CD14-positive monocyte (primary cell): ENCODE data around the gene CGN. TPM values are rescaled to one million over a fixed set of nuclear protein-coding genes. Genes with fewer than 3 reads are reported as not detected.

ENCODE experiments used
- DNase-seq, 3 donors: peaks; one replicate each; pipeline ENCODE4 v3.0.0-alpha.2; 2011 to 2022
- H2AFZ ChIP-seq: 2 replicates; pipeline ENCODE4 v1.6.0; 2012; ENCODE audit warnings: mild to moderate bottlenecking, low read depth, low read length, inconsistent platforms; ENCODE audit not compliant: insufficient read depth, poor library complexity, severe bottlenecking
- H3K27ac ChIP-seq, 2 donors: 1 replicate in 1 of 2; 2 replicates in 1 of 2; pipeline ENCODE4 v1.5.1; 2012 to 2013; ENCODE audit warnings: low read length in 2 of 2, control low read depth in 1 of 2, inconsistent platforms in 1 of 2, low read depth in 1 of 2, mild to moderate bottlenecking in 1 of 2
- H3K27me3 ChIP-seq, 2 donors: one replicate each; pipeline versions ENCODE4 v1.6.0 to v1.6.1; 2011 to 2013; ENCODE audit warnings: low read length in 2 of 2; ENCODE audit not compliant: control insufficient read depth in 2 of 2, insufficient read depth in 2 of 2
- H3K36me3 ChIP-seq, 2 donors: replicated peaks in 1 of 2; 1 replicate in 1 of 2; 2 replicates in 1 of 2; pipeline versions ENCODE4 v1.5.1 to v1.6.1; 2012 to 2013; ENCODE audit warnings: low read length in 2 of 2, control low read depth in 1 of 2, inconsistent platforms in 1 of 2, mild to moderate bottlenecking in 1 of 2; ENCODE audit not compliant: insufficient read depth in 2 of 2, control insufficient read depth in 1 of 2
- H3K4me1 ChIP-seq, 2 donors: 1 replicate in 1 of 2; 2 replicates in 1 of 2; pipeline versions ENCODE4 v1.5.1 to v1.6.1; 2012 to 2013; ENCODE audit warnings: low read length in 2 of 2, control low read depth in 1 of 2, inconsistent platforms in 1 of 2, mild to moderate bottlenecking in 1 of 2, moderate library complexity in 1 of 2; ENCODE audit not compliant: insufficient read depth in 2 of 2, control insufficient read depth in 1 of 2
- H3K4me2 ChIP-seq: replicated peaks from 2 replicates; pipeline ENCODE3; 2012; ENCODE audit warnings: low read length, moderate library complexity, mild to moderate bottlenecking; ENCODE audit not compliant: poor library complexity, severe bottlenecking; ENCODE audit errors: extremely low read depth
- H3K4me3 ChIP-seq, 3 experiments: fragments of 200-600 bp in 1 of 3; sonication (generic) in 1 of 3; replicated peaks in 1 of 3; 1 replicate in 2 of 3; 2 replicates in 1 of 3; pipeline ENCODE4 v1.5.1; 2011 to 2013; ENCODE audit warnings: low read length in 3 of 3, mild to moderate bottlenecking in 3 of 3, control low read depth in 2 of 3, low read depth in 2 of 3, inconsistent platforms in 1 of 3, moderate library complexity in 1 of 3
- H3K79me2 ChIP-seq: 2 replicates; pipeline ENCODE4 v1.6.0; 2012; ENCODE audit warnings: mild to moderate bottlenecking, control low read depth, inconsistent platforms, low read length, moderate library complexity; ENCODE audit not compliant: insufficient read depth
- H3K9ac ChIP-seq: 2 replicates; pipeline ENCODE4 v1.6.0; 2017; ENCODE audit warnings: low read length, mild to moderate bottlenecking; ENCODE audit not compliant: insufficient read depth, poor library complexity, severe bottlenecking
- H3K9me3 ChIP-seq, 2 donors: replicated peaks in 1 of 2; 1 replicate in 1 of 2; 2 replicates in 1 of 2; pipeline versions ENCODE4 v1.5.1 to v1.6.1; 2012 to 2013; ENCODE audit warnings: low read length in 2 of 2, control low read depth in 1 of 2; ENCODE audit not compliant: control insufficient read depth in 1 of 2, insufficient read depth in 1 of 2
- H4K20me1 ChIP-seq: 2 replicates; pipeline ENCODE4 v1.6.0; 2012; ENCODE audit warnings: mild to moderate bottlenecking, low read length, control low read depth, moderate library complexity; ENCODE audit not compliant: insufficient read depth
- H3K27ac Mint-ChIP-seq, 7 donors: one replicate each; pipeline ENCODE4 v1.8.0; 2020; ENCODE audit warnings: mild to moderate bottlenecking in 7 of 7, mixed read lengths in 7 of 7, moderate library complexity in 6 of 7, inconsistent platforms in 2 of 7
- H3K27me3 Mint-ChIP-seq, 3 donors: one replicate each; pipeline ENCODE4 v1.8.0; 2021 to 2022; ENCODE audit warnings: low read depth in 3 of 3, mild to moderate bottlenecking in 3 of 3, mixed read lengths in 3 of 3, moderate library complexity in 3 of 3, inconsistent platforms in 1 of 3
- H3K36me3 Mint-ChIP-seq, 2 donors: one replicate each; pipeline ENCODE4 v1.8.0; 2020; ENCODE audit warnings: mixed read lengths in 2 of 2, inconsistent platforms in 1 of 2, mild to moderate bottlenecking in 1 of 2
- H3K4me1 Mint-ChIP-seq: one replicate; pipeline ENCODE4 v1.8.0; 2020; ENCODE audit warnings: mild to moderate bottlenecking, mixed read lengths
- H3K4me3 Mint-ChIP-seq, 2 donors: one replicate each; pipeline ENCODE4 v1.8.0; 2020; ENCODE audit warnings: mild to moderate bottlenecking in 2 of 2, mixed read lengths in 2 of 2, moderate library complexity in 1 of 2
- H3K9me3 Mint-ChIP-seq, 7 donors: one replicate each; pipeline ENCODE4 v1.8.0; 2020 to 2022; ENCODE audit warnings: mixed read lengths in 7 of 7, mild to moderate bottlenecking in 6 of 7, moderate library complexity in 6 of 7, inconsistent platforms in 2 of 7
- CTCF ChIP-seq: fragments of 200-600 bp; IDR thresholded peaks from one replicate; pipeline ENCODE4 v1.8.0; 2022; ENCODE audit warnings: antibody characterized with exemption, mild to moderate bottlenecking
- WGBS: methylation state at CpG from one replicate; pipeline ENCODE4 v1.1.5; 2013; ENCODE audit warnings: missing lambda C conversion rate; ENCODE audit not compliant: insufficient coverage; 5-methylcytosine and 5-hydroxymethylcytosine counted together
- intact Hi-C, 2 donors: fragments of 100-400 bp; cut with micrococcal nuclease; formaldehyde crosslinking; loops; one replicate each; pipeline versions ENCODE4 v1.15.0 to v1.15.1; 2023
- polyA plus RNA-seq, 3 donors: library from polyadenylated mRNA; depleted of rRNA in 1 of 3; unstranded in 2 of 3; stranded (reverse) in 1 of 3; fragments of 300-500 nt in 2 of 3; fragments of >200 nt in 1 of 3; fragmentation: Illumina TruSeq in 2 of 3; gene quantifications; 1 replicate in 2 of 3; 2 replicates in 1 of 3; pipeline ENCODE4 v1.2.3, GENCODE V29; 2012 to 2021

CGN gene
- polyA plus RNA-seq, 3 donors, result not detected

DNA sequence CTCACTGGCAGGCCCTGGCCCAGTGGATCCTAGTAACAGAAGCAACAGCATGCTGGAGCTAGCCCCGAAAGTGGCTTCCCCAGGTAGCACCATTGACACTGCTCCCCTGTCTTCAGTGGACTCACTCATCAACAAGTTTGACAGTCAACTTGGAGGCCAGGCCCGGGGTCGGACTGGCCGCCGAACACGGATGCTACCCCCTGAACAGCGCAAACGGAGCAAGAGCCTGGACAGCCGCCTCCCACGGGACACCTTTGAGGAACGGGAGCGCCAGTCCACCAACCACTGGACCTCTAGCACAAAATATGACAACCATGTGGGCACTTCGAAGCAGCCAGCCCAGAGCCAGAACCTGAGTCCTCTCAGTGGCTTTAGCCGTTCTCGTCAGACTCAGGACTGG lies 7.7 kb downstream of the CGN start:
- Histone ChIP-seq H3K4me2 (no peak overlapping the region), H3K4me3 (no peak overlapping the region), H3K27me3 (no peaks in the 10 kb centered on the region), H3K9me3 (no peaks in the 10 kb centered on the region), H3K36me3 (no peaks in the 10 kb centered on the region), H2AFZ (no peak overlapping the region), H4K20me1 (no peaks in the 10 kb centered on the region), H3K9ac (no peak overlapping the region), H3K27ac (no peak overlapping the region), H3K79me2 (no peaks in the 10 kb centered on the region), H3K4me1 (no peaks in the 10 kb centered on the region)
- Mint-ChIP-seq H3K27ac (no peak overlapping the region), H3K4me3 (no peak overlapping the region), H3K27me3 (peaks cover 0 to 5% (median 4%) of the 10 kb centered on the region in 3 donors), H3K36me3 (no peaks in the 10 kb centered on the region), H3K4me1 (no peaks in the 10 kb centered on the region), H3K9me3 (no peaks in the 10 kb centered on the region)
- intact Hi-C loops, result no loop called here
- 100% methylated on average over 11 of the region's 15 CpGs for WGBS
- no peak for TF ChIP-seq CTCF
- no peak for DNase-seq

GRCh38 chr1:151519667-151520066 lies 8.5 kb downstream of the CGN start:
- H3K4me1 ChIP-seq, result no peaks in the 10 kb centered on the region
- no peak overlapping the region for H3K9ac ChIP-seq
- H3K36me3 ChIP-seq, result no peaks in the 10 kb centered on the region
- no peaks in the 10 kb centered on the region for H3K4me1 Mint-ChIP-seq
- H3K9me3 Mint-ChIP-seq, result no peaks in the 10 kb centered on the region
- H3K79me2 ChIP-seq, result no peaks in the 10 kb centered on the region
- no peak for DNase-seq
- no peak overlapping the region for H3K4me3 ChIP-seq
- no peaks in the 10 kb centered on the region for H4K20me1 ChIP-seq
- WGBS, result no CpG with 5 or more reads among the region's 2 CpGs
- no peak overlapping the region for H3K27ac ChIP-seq
- no peaks in the 10 kb centered on the region for H3K36me3 Mint-ChIP-seq
- intact Hi-C loops, result no loop called here
- H2AFZ ChIP-seq, result no peak overlapping the region
- no peak overlapping the region for H3K4me2 ChIP-seq
- no peak overlapping the region for H3K4me3 Mint-ChIP-seq
- TF ChIP-seq CTCF, result no peak
- no peaks in the 10 kb centered on the region for H3K9me3 ChIP-seq
- H3K27me3 Mint-ChIP-seq, result peaks cover 2 to 5% (median 4%) of the 10 kb centered on the region in 3 donors
- H3K27ac Mint-ChIP-seq, result no peak overlapping the region
- H3K27me3 ChIP-seq, result no peaks in the 10 kb centered on the region
